GM21390 (cell line): ENCODE measurements around the gene TECPR2.
"Not testable (repeated sequence)": the region's sequence is repeated elsewhere in the genome, so short reads cannot be mapped to it uniquely, and the experiment has no call there.

ENCODE experiments used
- ATAC-seq: cut with Tn5 transposase; IDR thresholded peaks from one replicate; pipeline ENCODE4 v1.9.1; 2021; ENCODE audit not compliant: unreplicated experiment

The TECPR2 gene

DNA sequence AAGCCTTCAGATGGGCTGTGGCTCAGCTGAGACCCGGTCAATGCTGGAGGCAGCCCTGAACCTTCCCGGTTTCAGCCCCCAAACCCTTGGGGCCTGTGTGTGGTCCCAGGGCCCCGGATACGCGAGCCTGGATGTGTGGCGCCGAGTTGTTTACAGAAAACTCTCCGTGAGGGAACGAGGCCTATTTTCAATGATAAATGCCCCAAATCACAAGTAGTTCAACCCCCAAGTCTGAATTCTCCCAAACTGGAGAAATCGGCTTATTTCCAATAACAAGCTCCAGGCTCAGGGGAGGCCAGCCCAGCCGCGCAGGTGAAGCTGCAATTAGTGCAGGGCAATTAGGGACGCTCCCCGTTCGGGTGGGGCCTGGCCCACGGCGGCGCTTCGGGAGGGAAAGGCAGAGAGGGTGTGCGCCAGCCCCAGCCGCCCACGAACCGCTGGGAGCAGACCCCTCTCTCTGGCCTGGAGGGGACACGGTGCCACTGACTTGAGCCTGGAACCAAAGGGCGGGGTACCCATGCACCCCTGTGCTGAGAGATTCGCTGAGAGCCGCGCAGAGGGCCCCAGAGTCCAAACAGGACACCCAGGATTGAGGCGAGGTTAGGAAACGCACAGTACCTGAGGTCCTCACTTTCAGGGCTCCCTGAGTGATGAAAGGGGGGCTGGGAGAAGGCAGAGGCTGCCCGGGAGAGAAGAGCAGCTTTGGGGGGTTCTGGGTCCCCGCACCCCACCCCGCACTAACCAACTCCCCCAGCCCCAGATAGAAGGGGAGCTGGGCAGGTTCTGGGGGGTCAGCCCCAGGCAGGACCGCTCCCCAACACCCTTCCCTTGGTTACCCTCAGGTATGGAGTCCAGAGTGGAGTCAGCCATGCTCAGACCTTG is 161.1 kb downstream of the TECPR2 start:
- ATAC-seq: no peak

DNA sequence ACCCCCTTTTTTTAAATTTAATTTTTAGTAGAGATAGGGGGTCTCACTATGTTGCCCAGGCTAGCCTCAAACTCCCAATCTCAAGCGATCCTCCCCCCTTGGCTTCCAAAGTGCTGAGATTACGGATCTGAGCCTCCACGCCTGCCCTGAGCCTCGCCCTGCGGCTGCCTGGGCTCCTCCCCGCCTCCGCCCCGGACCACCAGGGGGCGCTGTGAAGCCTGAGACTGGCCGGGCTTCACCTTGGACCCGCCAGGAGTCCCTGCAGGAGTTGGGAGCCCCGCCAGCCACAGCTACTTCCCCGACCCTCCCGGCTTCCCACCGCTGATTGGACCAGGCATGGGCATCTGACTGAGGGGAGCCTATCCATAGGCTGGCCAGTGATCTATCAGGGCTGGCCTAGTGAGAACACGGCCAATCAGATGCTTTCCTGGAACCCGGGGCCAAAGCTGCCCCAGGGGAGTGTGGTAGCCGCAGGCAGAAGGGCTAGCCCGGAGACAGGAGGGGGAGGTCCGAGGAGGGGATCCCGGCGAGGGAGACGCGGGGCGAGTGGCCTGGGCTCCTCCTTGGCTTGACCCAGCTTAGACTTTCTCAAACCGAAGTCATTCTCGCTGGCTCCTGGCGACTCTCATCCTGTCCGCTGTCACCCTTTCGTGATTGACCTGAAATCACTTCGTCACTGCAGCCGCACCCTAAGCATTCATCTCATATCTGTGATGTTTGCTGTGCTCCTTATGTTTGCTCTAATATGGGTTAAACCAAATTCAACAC is 161.9 kb downstream of the TECPR2 start:
- peak; percentile 97 for ATAC-seq

DNA sequence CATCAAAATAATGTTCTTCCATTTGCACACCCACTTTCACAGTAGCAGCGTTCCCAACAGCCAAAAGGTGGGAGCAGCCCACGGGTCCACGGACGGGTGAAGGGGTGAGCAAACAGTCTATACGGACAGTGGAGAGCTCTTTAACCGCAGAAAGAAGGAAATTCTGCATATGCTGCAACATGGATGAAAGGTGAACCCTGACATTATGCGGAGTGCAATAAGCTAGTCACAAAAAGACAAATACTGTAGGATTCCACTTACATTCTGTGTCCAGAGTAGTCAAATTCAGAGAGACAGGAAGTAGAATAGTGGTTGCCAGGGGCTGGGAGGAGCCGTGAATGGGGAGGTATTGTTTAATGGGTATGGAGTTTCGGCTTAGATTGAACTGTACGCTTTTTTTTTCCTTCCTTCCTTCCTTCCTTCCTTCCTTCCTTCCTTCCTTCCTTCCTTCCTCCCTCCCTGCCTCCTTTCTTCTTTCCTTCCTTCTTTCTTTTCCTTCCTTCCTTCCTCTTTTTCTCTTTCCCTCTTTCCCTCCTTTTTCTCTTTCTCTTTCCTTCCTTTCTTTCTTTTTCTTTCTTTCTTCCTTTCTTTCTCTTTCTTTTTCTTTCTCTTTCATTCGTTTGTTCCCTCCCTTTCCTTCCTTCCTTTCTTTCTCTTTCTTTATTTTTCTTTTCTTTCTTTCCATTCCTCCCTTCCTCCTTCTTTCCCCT is 162.6 kb downstream of the TECPR2 start:
- peak; percentile 1 for ATAC-seq

DNA sequence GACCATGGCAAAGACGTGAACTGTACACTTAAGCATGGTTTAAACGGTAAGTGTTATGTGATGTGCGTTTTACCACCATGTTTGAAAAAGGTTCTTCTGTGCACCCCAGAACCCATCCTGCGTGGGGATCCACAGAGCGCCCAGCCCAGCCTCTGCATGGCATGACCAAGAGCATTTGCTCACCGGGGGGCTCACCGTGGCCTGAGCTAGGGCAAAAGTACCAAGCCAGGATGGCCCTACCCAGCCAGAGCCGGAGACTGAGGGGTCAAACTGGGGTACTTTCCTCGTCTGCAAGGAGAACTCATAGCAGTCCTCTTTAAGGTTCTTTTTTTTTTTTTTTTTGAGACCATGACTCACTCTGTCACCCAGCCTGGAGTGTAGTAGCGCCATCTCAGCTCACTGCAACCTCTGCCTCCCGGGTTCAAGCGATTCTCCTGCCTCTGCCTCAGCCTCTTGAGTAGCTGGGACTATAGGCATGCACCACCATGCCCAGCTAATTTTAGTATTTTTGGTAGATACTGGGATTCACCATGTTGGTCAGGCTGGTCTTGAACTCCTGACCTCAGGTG is 163.3 kb downstream of the TECPR2 start:
- no peak for ATAC-seq

DNA sequence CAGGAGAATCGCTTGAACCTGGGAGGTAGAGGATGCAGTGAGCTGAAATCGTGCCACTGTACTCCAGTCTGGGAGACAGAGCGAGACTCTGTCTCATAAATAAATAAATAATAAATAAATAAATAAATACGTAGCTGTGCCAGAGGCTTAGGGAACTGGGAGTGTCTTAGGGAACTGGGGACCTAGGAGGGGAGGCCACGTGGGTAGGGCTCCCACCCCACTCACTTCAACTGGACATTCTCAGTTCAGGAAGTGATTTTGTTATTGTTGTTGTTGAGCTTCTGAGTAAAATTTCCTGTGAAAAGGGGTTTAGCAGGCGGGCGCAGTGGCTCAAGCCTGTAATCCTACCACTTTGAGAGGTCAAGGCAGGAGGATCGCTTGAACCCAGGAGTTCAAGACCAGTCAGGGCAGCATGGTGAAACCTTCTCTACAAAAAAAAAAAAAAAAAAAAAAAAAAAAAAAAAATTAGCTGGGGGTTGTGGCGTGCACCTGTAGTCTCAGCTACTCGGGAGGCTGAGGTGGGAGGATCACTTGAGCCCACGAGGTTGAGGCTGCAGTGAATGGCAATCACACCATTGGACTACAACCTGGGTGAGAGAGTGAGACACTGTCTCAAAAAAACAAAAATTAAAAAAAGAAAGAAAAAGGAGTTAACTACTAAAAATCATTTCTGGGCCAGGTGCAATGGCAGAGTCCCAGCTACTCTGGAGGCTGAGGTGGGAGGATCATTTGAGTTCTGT is 165.9 kb downstream of the TECPR2 start:
- no peak for ATAC-seq

DNA sequence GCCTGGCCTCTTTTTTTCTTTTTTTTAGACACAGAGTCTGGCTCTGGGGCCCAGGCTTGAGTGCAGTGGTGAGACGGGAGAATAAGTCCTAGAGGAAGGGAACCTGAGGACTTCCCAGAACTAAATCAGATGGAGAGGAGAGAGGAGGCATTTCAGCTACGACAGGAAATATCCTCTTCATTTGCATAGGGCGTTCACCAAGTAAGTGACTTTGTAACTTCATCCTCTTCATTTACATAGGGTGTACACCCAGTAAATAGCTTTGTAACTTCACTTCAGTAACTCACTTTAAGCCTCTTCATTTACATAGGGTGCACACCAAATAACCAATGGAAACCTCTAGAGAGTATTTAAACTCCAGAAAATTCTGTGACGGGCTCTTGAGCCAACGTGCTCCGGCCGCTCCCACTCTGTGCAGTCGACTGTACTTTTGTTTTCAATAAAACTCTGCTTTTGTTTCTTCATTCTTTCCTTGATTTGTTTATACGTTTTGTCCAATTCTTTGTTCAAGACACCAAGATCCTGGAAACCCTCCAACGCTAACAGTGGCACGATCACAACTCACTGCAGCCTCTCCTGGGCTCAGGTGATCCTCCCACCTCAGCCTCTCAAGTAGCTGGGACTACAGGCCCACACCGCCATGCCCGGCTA is 168.2 kb downstream of the TECPR2 start:
- no peak for ATAC-seq

DNA sequence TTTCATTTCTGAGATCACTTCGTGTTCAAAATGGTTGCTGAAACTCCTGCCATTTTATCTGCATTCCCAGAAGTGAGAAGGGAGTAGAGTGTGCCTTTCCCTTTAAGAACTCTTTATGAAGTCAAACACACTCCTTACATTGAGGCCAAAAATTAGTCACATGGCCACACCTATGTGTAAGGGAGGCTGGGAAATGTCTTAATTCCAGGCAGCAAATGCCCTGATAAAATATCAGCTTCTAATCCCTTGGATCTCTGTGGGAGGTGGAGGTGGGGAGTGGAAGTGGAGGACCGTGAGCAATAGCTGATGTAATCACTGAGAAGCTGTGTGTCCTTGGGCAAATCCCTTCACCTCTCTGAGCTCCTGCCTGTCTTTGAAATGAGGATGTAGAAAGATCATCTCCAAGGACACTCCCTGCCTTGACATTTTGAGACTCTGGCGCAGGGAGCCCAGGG is 169.5 kb downstream of the TECPR2 start:
- no peak for ATAC-seq

DNA sequence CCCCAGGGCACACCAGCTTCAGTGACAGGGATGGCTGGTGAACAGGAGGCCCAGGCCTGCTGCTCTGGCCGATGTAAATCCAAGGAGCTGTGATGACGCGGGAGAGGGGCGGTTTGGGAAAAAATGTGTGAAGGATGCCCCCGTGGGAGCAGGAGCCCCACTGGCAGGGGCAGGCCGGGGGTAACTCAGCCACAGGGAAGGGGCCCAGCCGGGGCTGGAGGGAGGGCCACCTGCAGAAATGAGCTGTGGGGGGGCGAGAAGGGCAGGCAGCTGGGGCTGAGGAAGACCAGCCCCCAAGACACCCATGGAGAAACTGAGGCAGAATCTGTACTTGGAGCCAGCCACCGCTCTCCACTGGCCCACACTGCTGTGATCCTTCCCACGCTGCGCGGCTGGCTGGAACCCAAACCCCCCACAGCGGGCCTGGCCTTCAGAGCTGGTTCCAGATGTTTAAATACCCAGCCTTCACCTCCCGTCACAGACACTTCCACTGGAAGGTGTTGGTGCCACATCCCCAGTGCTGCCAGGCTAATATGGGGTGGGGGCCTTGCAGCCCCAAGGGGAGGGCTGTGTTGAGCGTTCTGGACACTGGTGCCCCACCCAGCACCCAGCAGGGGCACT is 175.3 kb downstream of the TECPR2 start:
- no peak for ATAC-seq

DNA sequence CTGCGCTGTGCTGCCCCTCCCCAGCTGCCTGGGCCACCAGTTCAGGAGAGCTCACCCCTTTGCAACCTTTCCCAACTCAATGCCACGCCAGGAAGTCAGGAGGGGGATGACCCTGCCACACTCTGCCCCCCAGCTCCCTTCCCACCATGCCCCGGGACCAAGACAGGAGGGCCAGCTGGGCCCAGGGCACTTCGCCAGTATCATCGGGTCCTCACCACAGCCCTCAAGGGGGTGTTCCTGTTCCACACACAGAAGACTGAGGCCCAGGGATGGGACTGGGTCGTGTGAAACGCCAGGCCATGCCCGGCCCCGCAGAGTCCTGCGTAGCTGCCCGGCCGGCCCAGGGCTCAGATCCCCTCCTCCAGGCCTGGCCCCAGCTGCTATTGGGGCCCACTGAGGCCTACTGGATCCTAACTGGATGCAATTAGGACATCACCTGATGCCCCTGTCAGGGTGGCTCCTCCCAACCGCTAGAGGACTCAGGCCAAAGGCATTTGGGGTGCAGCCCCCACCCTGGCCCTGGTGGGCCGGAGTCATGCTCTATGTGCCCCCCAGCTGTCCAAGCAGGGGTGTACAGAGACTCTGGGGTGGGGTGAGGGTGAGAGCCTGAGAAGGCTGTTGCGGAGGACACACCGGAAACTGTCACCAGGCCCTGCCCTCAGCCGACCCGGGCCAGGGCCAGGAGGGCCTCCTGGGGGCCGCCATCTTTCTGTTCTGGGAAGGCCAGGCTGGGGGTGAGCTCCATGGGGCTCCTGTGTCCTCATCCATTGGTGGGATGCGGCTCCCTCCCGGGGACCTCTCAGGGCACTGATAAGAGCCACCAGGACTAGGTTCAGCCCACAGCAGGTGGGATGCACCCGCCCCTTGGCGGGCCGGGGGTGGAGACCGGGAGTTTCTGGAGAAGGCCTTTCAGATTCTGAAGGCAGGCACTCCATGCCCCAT is 176.1 kb downstream of the TECPR2 start:
- ATAC-seq: no peak

DNA sequence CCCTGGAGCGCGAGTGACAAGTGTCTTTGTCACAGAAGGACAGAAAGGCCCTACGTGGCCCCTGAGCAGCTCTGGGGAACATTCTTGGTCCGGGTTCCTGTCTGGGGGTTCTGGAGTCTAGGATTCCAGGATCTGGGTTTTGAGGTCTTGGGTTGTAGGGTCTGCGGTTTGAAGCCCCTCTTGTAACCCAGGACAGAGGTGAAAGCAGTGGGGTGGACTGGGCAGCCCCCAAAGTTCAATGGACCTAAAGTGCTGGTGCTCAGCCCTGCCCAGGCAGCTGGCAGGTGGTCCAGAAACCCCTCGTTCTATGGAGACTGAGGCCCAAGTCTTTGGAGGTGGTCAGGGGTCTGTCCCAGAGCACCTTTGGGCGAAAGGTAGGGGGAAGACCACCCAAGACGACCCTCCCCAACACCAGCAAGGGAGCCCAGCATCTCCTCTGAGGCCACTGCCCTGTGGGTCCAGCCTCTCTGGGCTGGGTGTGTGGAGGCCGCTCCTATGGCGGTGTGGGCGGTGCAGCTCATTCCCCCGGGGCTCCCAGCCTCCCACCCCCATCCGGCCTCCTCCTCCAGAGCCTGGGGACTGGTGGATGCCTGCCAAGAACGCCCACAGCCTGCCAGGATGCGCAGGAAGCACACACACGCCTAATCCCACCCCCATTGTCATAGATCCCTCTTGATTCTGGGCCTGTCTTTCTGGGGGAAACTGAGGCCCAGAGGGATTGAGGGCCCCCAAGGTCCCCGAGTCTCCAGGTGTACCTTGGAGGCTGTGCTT is 177.0 kb downstream of the TECPR2 start:
- ATAC-seq: no peak

DNA sequence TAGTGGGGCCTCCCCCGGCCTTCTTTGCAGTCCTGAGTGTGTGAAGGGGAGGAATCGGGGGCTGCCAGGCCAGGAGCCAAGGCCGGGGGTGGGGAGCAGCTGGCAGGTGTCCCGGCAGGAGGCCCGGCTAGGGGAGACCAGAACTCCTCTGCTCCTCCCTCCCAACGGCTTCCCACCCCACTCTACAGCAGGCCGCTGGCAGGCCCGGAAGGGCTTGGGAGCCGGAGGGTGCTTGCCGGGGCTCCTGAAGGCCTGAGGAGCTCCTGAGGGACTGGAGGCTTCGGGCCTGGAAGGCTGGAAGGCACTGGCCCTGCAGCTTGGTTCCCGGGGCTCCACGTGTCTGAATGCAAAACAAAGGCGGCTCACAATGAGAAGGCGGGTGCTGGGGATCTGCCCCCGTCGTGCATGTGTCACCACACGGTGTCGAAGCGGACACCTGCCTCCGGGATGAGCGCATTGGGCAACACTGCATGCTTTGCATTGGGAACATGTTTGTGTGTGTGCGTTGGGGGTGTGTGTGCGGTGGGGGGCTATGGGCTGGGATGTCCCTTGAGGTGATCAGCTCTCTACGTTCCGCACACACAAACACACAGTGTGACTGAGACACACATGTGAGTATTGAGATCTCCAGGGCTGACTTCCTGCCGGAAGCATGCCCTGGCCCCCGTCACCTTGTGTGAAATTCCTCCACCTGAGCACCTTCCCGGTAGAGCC is 177.7 kb downstream of the TECPR2 start:
- no peak for ATAC-seq

DNA sequence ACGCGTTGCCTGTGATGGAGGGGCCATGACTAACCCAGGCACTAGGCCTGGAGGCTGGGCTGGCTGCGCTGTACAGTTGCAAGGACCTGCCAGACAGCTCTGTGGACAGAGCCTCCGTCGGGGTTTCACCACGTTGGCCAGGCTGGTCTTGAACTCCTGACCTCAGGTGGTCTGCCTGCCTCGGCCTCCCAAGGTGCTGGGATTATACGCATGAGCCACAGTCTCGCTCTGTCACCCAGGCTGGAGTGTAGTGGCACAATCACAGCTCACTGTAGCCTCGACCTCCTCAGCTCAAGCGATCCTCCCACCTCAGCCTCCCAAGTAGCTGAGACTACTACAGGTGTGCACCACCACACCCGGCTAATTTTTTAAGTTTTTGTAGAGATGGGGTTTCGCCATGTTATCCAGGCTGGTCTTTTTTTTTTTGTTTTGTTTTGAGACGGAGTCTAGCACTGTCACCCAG is 178.3 kb downstream of the TECPR2 start:
- not testable (repeated sequence) for ATAC-seq

DNA sequence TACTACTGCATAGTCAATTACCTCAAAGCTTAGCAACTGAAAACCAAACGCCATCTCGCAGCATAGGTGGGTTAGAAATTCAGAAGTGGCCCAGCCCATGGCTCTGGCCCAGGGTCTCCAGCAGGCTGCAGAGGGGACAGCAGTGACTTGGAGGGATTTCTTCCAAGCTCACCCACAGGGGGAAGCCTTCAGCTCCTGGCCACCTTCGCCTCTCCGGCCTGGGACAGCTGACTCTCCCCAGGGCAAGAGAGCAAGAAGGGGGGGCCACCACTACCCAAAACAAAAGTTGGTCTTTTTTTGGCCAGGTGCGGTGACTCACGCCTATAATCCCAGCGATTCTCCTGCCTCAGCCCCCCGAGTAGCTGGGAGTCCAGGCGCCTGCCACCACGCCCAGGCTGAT is 179.0 kb downstream of the TECPR2 start:
- ATAC-seq: no peak

DNA sequence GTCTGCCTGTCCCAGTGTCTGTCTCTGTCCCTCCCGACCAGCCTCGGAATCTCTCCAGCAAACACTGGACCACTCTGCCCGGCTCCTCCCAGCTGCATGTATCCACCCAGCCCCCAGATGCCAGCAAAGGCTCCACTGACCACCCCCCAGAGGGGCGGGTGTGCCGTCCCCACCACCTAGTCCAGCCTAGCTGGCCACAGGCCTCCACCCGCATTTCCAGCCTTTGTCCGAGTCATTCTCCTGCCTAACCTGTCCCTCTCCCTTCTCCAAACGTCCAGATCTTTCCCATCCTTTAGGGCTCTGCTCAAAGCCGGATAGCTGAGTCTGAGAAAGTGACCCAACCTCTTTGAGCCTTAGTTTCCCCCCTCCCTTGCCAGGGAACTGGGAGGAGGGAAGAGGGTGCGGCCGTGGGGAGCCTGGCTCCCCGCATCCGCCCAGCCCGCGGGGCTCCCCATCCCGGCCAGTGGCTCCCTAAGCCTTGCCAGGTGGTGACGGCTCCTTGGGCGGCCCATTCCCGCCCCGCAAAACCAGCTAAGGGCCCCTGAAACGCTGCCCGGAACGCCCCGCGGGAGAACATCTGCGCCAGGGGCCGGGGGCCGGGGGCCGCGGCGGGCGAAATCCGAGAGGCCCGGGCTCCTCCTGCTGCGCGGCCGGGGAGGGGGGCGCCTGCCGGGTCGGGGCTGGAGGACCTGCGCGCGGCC is 181.5 kb downstream of the TECPR2 start:
- no peak for ATAC-seq

DNA sequence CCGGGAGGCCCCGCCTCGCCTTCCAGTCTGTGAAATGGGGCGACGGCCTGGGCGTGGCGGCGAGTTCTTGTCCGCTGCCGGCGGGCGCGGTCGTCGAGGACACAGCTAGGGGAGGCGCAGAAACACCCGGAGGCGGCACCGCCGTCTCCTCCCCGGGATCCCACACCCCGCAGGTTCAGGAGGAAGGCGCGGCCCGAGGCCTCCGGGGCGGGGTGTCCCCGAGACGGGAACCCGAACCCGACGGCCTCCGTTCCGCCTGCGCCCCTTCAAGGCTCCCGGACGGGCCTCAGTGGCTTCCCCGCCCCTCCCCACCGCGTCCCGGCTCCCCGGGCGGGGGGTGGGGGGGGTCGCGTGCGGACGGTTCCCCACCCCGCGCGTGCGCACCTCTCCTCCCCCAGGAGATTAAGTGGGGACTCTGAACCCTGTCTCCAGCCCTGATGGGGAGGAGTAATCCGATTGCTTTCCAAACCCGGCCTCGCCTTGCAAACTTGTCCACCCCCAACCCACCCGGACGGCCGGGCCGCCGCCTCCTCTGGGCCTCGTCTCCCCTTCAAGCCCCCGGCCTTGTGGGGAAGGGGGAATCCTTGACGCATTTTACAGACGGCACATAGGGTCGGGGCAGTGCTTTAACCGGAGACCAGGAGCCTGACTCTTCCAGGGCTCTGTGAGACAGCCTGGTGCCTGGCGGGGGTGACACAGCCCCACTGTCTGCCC is 182.2 kb downstream of the TECPR2 start:
- ATAC-seq: no peak
